SU-DHL-6 (cell line): Measurements from ENCODE around the gene ADAM10.

Experiments
- H2AFZ ChIP-seq: fragments of 200-600 bp; sonication (generic); 2 replicates; pipeline ENCODE4 v1.6.1; 2014; ENCODE audit warnings: low read depth, mild to moderate bottlenecking, moderate library complexity, mixed read lengths, antibody characterized with exemption, low read length; ENCODE audit not compliant: severe bottlenecking
- H3F3A ChIP-seq: fragments of 200-600 bp; shearing (Covaris generic); 2 replicates; pipeline ENCODE4 v1.6.0; 2016; ENCODE audit warnings: antibody characterized with exemption, mild to moderate bottlenecking; ENCODE audit not compliant: insufficient read depth
- H3K27ac ChIP-seq: fragments of 200-600 bp; sonication (generic); 2 replicates; pipeline ENCODE4 v1.5.1; 2016; ENCODE audit warnings: low read depth, mild to moderate bottlenecking, low read length, moderate library complexity, mixed read lengths
- H3K27me3 ChIP-seq: fragments of 200-600 bp; sonication (generic), shearing (Covaris generic); 2 replicates; pipeline ENCODE4 v1.6.0; 2014; ENCODE audit warnings: mild to moderate bottlenecking, low read length
- H3K36me3 ChIP-seq: fragments of 200-600 bp; sonication (generic); 2 replicates; pipeline ENCODE4 v1.6.1; 2014; ENCODE audit warnings: mild to moderate bottlenecking, low read length, mixed read lengths
- H3K4me2 ChIP-seq: fragments of 300-600, 200-600 bp; shearing (Covaris generic), sonication (generic); 2 replicates; pipeline ENCODE4 v1.6.0; 2014; ENCODE audit warnings: low read length, low read depth, mild to moderate bottlenecking; ENCODE audit not compliant: poor library complexity, severe bottlenecking
- H3K4me3 ChIP-seq: fragments of 200-600 bp; sonication (generic); 2 replicates; pipeline ENCODE4 v1.5.1; 2014; ENCODE audit warnings: antibody characterized with exemption, low read length, mild to moderate bottlenecking, mixed read lengths; ENCODE audit not compliant: insufficient read depth, poor library complexity, severe bottlenecking
- H3K79me2 ChIP-seq: fragments of 200-600 bp; sonication (generic); 2 replicates; pipeline ENCODE4 v1.6.1; 2014; ENCODE audit warnings: mild to moderate bottlenecking, low read length, moderate library complexity; ENCODE audit not compliant: insufficient read depth
- H3K9ac ChIP-seq: fragments of 200-600 bp; sonication (generic); 2 replicates; pipeline ENCODE4 v1.7.0; 2014; ENCODE audit warnings: mild to moderate bottlenecking, low read length
- H3K9me2 ChIP-seq: fragments of 200-600 bp; sonication (generic); replicated peaks from 2 replicates; pipeline ENCODE4 v1.6.1; 2014; ENCODE audit warnings: low read length; ENCODE audit not compliant: insufficient read depth
- H3K9me3 ChIP-seq: fragments of 200-600 bp; sonication (generic); 2 replicates; pipeline ENCODE4 v1.6.1; 2014; ENCODE audit warnings: low read length, mixed read lengths; ENCODE audit not compliant: insufficient read depth
- H4K20me1 ChIP-seq: fragments of 200-600 bp; sonication (generic); 2 replicates; pipeline ENCODE4 v1.6.1; 2014; ENCODE audit warnings: low read depth, mild to moderate bottlenecking, antibody characterized with exemption, low read length, moderate library complexity, mixed read lengths
- CTCF ChIP-seq: fragments of 200-600 bp; sonication (generic); IDR thresholded peaks from one replicate; pipeline ENCODE4 v1.5.1; 2017; ENCODE audit warnings: antibody characterized with exemption, mild to moderate bottlenecking, low read length, moderate library complexity; ENCODE audit not compliant: insufficient read depth, poor library complexity, severe bottlenecking
- EZH2phosphoT487 ChIP-seq: fragments of 200-600 bp; sonication (generic), shearing (Covaris generic); conservative IDR thresholded peaks from 2 replicates; pipeline ENCODE4 v1.6.1; 2018; ENCODE audit warnings: mild to moderate bottlenecking, antibody characterized with exemption, low read length, moderate library complexity, mixed read lengths

The ADAM10 gene

GRCh38 chr15:58569455-58569854 lies 180.1 kb downstream of the ADAM10 start:
- TF ChIP-seq EZH2phosphoT487 = no peak
- no peak for TF ChIP-seq CTCF
- no peak overlapping the region for H3K27ac ChIP-seq
- no peaks in the 10 kb centered on the region for H3K36me3 ChIP-seq
- H3K4me2 ChIP-seq = no peak overlapping the region
- H3K9ac ChIP-seq = no peak overlapping the region
- H3K27me3 ChIP-seq = no peaks in the 10 kb centered on the region
- no peaks in the 10 kb centered on the region for H3K79me2 ChIP-seq
- H3K9me2 ChIP-seq = no peaks in the 10 kb centered on the region
- H3K4me3 ChIP-seq = no peak overlapping the region
- no peaks in the 10 kb centered on the region for H4K20me1 ChIP-seq
- H2AFZ ChIP-seq = no peak overlapping the region
- H3F3A ChIP-seq = no peaks in the 10 kb centered on the region
- H3K9me3 ChIP-seq = no peaks in the 10 kb centered on the region

- Histone ChIP-seq H4K20me1 (no peaks in the 10 kb centered on the region), H3K4me3 (no peak overlapping the region), H3K4me2 (no peak overlapping the region), H3K79me2 (no peaks in the 10 kb centered on the region), H3K9me3 (no peaks in the 10 kb centered on the region), H3K27me3 (no peaks in the 10 kb centered on the region), H2AFZ (no peak overlapping the region), H3K27ac (no peak overlapping the region), H3K9me2 (no peaks in the 10 kb centered on the region), H3K9ac (no peak overlapping the region), H3F3A (no peaks in the 10 kb centered on the region), H3K36me3 (no peaks in the 10 kb centered on the region)
- TF ChIP-seq CTCF (no peak), EZH2phosphoT487 (no peak)
These were observed 181.3 kb downstream of the ADAM10 start for GRCh38 chr15:58568157-58568571.

- Histone ChIP-seq H2AFZ (no peak overlapping the region), H3K27ac (no peak overlapping the region), H4K20me1 (no peaks in the 10 kb centered on the region), H3K4me3 (no peak overlapping the region), H3K9ac (no peak overlapping the region), H3K9me3 (no peaks in the 10 kb centered on the region), H3K79me2 (no peaks in the 10 kb centered on the region), H3F3A (no peaks in the 10 kb centered on the region), H3K36me3 (no peaks in the 10 kb centered on the region), H3K27me3 (no peaks in the 10 kb centered on the region), H3K4me2 (no peak overlapping the region), H3K9me2 (no peaks in the 10 kb centered on the region)
- no peak for TF ChIP-seq EZH2phosphoT487
- TF ChIP-seq CTCF = no peak
These were observed 183.5 kb downstream of the ADAM10 start for GRCh38 chr15:58566029-58566428.
